Retinal pigment epithelial cell (primary cell): Measurements from ENCODE around the gene SLC25A13.

Experiments
- DNase-seq: peaks from one replicate; pipeline ENCODE4 v3.0.0-alpha.2; 2010; ENCODE audit warnings: low read depth
- H3K4me3 ChIP-seq: 2 replicates; pipeline ENCODE4 v1.5.1; 2011; ENCODE audit warnings: mild to moderate bottlenecking, low read length, control low read depth, moderate library complexity
- TF ChIP-seq, protein P1 (sequence below): conservative IDR thresholded peaks from 2 replicates; pipeline ENCODE4 v1.5.1; 2011; ENCODE audit warnings: low read depth, low read length, control low read depth, inconsistent platforms

SLC25A13 gene

DNA sequence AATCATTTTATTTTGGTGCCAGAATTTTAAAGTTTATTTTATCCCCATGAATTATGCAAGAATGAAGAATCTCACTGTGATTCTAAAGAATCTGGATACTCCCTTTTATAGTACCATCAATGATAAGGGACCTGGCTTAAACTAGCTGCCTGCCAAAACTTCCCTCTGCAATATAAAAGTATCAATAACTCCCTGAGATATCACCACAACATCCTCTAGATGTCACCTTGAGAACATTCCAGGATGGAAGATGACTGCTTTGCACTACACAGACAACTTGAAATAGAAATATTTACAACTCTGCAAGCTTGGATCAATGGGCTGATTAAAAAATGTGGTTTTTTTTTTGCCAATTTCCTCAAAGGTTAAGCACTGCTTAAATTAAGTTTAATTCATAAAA, 142.1 kb downstream of the SLC25A13 start:
- no peak overlapping the region for H3K4me3 ChIP-seq
- DNase-seq, result no peak
- TF ChIP-seq, protein P1, sequence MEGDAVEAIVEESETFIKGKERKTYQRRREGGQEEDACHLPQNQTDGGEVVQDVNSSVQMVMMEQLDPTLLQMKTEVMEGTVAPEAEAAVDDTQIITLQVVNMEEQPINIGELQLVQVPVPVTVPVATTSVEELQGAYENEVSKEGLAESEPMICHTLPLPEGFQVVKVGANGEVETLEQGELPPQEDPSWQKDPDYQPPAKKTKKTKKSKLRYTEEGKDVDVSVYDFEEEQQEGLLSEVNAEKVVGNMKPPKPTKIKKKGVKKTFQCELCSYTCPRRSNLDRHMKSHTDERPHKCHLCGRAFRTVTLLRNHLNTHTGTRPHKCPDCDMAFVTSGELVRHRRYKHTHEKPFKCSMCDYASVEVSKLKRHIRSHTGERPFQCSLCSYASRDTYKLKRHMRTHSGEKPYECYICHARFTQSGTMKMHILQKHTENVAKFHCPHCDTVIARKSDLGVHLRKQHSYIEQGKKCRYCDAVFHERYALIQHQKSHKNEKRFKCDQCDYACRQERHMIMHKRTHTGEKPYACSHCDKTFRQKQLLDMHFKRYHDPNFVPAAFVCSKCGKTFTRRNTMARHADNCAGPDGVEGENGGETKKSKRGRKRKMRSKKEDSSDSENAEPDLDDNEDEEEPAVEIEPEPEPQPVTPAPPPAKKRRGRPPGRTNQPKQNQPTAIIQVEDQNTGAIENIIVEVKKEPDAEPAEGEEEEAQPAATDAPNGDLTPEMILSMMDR, result no peak

DNA sequence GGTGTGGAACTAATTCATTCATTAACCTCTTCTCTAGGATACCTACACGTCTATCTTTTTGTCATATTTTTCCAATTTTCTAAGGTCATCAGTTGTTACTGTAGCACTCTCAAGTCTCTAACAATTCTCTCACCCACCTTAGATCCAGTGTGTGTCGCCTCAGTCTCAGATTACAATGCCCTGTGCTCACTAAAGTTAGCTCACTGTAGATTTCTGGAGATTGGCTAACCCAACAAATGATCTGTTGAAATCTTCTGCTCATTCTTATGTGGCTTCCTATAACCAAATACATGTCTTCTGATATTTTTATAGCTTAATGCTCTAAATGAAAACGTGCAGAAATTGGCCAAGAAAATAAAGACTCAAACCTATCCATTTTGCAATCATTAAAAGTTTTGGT, 142.6 kb downstream of the SLC25A13 start:
- no peak for DNase-seq
- TF ChIP-seq, protein P1, result no peak
- no peak overlapping the region for H3K4me3 ChIP-seq

DNA sequence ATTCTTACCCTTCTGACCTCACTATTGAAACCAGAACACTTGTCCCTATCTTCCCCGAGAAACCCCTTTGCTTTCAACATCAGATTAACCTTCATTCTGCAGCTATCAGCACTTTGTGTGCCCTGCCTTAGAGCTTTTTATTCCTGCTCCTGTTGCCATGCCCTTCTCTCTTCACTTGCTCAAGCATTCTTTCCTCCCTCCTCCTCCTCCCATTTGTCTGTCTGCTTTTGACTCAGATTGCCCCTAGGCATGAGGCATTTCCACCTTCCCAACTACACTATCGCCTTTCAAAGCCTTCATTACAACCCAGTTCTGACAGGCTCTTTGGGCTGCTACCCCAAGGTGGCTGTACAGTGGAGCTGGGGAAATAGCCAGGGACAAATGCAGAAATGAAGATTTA, 143.3 kb downstream of the SLC25A13 start:
- no peak for DNase-seq
- H3K4me3 ChIP-seq, result no peak overlapping the region
- TF ChIP-seq, protein P1, result no peak

DNA sequence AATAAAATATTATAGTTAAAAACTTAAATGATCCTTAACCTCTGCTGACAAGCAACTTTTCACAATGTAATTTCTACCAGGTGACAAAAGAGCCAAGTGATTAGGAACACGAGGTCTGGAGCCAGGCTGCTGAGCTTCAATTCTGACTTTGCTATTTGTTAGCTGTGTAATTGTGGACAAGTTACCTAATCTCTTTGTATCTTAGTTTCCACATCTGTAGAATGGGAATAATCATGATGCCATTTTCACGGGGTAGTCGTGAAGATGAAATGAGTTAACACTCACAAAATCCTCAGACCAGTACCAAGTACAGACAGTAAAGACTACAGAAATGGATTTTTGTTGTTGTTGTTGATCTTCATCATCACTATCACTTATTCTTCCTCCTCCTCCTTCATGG, 144.5 kb downstream of the SLC25A13 start:
- TF ChIP-seq, protein P1, result no peak
- no peak for DNase-seq
- H3K4me3 ChIP-seq, result no peak overlapping the region

DNA sequence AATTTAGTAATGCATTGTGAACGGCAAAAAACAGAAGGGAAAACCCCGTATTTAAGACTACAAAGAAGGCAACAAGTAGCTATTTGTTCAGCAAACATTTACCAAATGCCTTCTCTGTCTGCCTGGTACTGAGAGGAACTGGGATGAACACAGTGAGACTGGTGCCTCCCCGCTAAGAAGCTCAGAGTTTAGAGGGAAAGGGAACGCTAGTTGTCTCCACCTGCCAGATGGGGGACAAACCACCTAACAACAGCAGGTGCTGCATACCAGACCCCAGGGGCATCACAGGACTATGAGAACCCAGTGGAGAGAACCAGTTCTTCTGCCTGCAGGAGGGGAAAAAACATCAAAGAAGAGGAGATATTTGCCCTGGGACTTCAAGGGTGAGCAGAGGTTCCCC, 147.1 kb downstream of the SLC25A13 start:
- no peak for DNase-seq
- TF ChIP-seq, protein P1, result no peak
- no peak overlapping the region for H3K4me3 ChIP-seq

DNA sequence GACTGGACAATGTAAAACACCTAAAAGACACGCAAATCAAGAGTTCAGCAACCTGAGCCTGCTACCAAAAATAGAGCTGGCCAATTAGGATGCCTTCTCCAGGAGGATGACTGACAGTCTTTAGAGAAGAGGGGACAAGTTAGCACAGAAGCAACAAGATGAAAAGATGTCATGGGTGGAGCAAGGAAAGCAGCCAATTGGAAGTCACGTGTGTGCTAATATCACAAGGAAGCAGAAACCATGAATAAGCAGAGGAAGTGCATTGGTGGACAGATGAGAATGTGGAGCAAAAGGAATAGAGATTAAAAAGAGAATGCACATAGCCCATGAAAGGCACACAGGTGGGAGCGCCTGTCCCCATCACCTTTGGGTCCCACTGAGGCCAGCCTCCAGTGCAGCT, 148.1 kb downstream of the SLC25A13 start:
- DNase-seq, result no peak
- TF ChIP-seq, protein P1, result no peak
- no peak overlapping the region for H3K4me3 ChIP-seq

DNA sequence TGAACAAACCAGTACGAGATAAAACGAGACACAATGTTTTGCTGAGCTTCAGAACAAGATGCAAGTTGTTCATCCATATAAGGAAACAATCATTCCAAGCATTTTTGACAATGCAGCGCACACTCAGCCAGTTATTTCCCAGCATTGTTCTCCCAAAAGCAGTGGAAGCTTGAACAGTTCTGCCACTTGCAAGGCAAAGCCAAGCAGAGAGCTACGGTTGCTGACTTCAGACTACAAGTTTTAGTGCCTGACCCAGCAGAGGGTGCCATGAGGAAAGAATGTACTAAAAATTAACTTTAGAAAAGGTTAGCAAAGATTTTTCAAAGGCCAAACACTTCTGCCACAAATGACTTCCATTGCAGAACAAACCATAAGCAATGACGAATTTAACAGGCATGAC, 152.5 kb downstream of the SLC25A13 start:
- DNase-seq, result peak; percentile 20
- TF ChIP-seq, protein P1, result no peak
- H3K4me3 ChIP-seq, result no peak overlapping the region
